RWPE2 (cell line): ENCODE data around the gene ABCG2.

Experiments used
- ATAC-seq: fragments of 200-7000 bp; cut with Tn5 transposase; 3 replicates; pipeline ENCODE4 v1.9.1; 2021; ENCODE audit warnings: low read depth
- DNase-seq: peaks from one replicate; pipeline ENCODE4 v3.0.0-alpha.2; 2020; ENCODE audit warnings: low spot score
- H3K27ac ChIP-seq: fragments of 450-650 bp; 2 replicates; pipeline ENCODE4 v1.5.1; 2017; ENCODE audit warnings: mild to moderate bottlenecking; ENCODE audit not compliant: poor library complexity, severe bottlenecking
- H3K27me3 ChIP-seq: fragments of 250-450 bp; sonication (Bioruptor Pico); 2 replicates; pipeline ENCODE4 v1.5.1; 2021; ENCODE audit warnings: mild to moderate bottlenecking, moderate library complexity; ENCODE audit not compliant: insufficient read depth, poor library complexity, severe bottlenecking
- H3K36me3 ChIP-seq: fragments of 250-450 bp; sonication (Bioruptor Pico); 2 replicates; pipeline ENCODE4 v1.5.1; 2020; ENCODE audit warnings: low read depth, mild to moderate bottlenecking, moderate library complexity
- H3K4me1 ChIP-seq: fragments of 250-450 bp; sonication (Bioruptor Pico); 2 replicates; pipeline ENCODE4 v1.5.1; 2021; ENCODE audit warnings: mild to moderate bottlenecking, moderate library complexity; ENCODE audit not compliant: insufficient read depth, poor library complexity, severe bottlenecking
- H3K4me3 ChIP-seq: fragments of 250-450 bp; sonication (Bioruptor Pico); 2 replicates; pipeline ENCODE4 v1.5.1; 2021; ENCODE audit warnings: mild to moderate bottlenecking, moderate library complexity; ENCODE audit not compliant: severe bottlenecking
- H3K9me3 ChIP-seq: fragments of 250-450 bp; sonication (Bioruptor Pico); 2 replicates; pipeline ENCODE4 v1.5.1; 2021; ENCODE audit warnings: mild to moderate bottlenecking, moderate library complexity; ENCODE audit not compliant: severe bottlenecking
- TF ChIP-seq, protein P1 (sequence below): fragments of 450-650 bp; IDR thresholded peaks from one replicate; pipeline ENCODE4 v1.5.1; 2017; ENCODE audit warnings: mild to moderate bottlenecking, moderate library complexity; ENCODE audit not compliant: poor library complexity, severe bottlenecking

The ABCG2 gene

DNA sequence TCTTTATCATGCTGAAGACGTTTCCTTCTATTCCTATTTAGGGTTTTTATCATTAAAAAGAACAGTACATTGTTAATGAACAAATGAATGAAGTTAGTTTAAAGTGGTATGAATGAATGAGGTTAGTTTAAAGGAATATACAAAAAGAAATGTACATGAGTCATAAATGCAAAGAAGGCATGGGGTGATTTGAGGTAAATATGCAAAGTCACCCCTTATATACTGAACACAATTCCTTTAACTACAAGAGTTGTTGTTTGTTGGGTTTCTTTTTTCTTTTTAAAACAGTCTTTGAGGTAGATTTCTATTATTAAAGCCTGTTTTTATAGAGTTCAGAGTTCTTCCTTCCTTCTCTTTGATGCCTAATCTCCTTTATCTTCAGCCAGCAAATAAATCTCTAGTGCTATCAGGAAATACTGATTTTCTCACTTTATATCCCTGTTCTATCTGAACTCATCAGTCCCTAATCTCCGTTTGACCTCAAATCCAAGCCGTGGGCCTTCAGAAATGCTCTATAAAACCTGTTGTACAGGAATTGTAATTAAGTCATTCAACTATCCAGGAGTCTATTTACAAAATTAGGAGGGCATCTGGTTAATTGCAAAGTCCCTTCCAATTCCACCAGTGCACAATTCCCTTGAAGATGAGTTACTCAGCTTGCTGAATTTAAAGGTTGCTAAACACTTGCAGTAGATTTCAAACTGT is 31.6 kb upstream of the ABCG2 start:
- no peak for DNase-seq

DNA sequence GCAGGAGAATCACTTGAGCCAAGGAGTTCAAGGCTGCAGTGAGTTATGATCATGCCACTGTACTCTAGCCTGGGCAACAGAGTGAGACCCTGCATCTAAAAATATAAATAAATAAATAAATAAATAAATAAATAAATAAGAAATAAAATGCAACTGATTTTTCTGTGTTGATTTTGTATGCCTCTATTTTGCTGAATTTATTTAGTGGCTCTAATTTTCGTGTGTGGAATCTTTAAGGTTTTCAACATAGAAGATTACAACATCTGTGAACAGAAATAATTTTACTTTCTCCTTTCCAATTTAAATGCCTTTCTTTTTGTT is 30.9 kb upstream of the ABCG2 start:
- Histone ChIP-seq H3K4me3 (no peak overlapping the region), H3K36me3 (no peaks in the 10 kb centered on the region), H3K4me1 (peaks cover 3% of the 10 kb centered on the region), H3K27ac (no peak overlapping the region), H3K9me3 (no peaks in the 10 kb centered on the region), H3K27me3 (no peaks in the 10 kb centered on the region)
- DNase-seq (no peak), ATAC-seq (no peak)
- TF ChIP-seq, protein P1, sequence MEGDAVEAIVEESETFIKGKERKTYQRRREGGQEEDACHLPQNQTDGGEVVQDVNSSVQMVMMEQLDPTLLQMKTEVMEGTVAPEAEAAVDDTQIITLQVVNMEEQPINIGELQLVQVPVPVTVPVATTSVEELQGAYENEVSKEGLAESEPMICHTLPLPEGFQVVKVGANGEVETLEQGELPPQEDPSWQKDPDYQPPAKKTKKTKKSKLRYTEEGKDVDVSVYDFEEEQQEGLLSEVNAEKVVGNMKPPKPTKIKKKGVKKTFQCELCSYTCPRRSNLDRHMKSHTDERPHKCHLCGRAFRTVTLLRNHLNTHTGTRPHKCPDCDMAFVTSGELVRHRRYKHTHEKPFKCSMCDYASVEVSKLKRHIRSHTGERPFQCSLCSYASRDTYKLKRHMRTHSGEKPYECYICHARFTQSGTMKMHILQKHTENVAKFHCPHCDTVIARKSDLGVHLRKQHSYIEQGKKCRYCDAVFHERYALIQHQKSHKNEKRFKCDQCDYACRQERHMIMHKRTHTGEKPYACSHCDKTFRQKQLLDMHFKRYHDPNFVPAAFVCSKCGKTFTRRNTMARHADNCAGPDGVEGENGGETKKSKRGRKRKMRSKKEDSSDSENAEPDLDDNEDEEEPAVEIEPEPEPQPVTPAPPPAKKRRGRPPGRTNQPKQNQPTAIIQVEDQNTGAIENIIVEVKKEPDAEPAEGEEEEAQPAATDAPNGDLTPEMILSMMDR: no peak

More for the DNA sequence above, 31.6 kb upstream of the ABCG2 start:
- no peaks in the 10 kb centered on the region for H3K9me3 ChIP-seq
- H3K36me3 ChIP-seq: no peaks in the 10 kb centered on the region
- no peak overlapping the region for H3K4me3 ChIP-seq
- H3K27me3 ChIP-seq: no peaks in the 10 kb centered on the region
- TF ChIP-seq, protein P1: no peak
- H3K4me1 ChIP-seq: peaks cover 3% of the 10 kb centered on the region
- no peak for ATAC-seq
- H3K27ac ChIP-seq: no peak overlapping the region

DNA sequence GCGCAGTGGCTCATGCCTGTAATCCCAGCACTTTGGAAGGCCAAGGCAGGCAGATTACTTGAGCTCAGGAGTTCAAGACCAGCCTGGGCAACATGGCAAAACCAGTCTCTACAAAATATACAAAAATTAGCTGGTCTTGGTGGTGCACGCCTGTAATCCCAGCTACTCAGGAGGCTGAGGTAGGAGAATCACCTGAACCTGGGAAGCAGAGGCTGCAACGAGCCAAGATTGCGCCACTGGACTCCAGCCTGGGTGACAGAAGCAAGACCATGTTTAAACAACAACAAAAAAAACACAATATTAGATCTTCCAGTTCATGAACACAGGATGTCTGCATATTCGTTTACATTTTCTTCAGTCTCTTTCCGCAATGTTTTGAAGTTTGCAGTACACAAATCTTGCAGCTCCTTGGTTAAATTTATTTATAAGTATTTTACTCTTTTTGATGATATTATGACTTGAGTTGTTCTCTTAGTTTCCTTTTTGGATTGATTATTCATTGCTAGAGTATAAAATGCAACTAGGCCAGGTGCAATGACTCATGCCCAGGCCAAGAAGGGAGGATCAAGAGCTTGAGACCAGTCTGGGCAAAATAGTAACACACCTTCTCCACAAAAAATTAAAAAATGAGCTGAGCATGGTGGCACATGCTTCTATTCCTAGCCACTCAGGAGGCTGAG is 30.4 kb upstream of the ABCG2 start:
- Histone ChIP-seq H3K9me3 (no peaks in the 10 kb centered on the region), H3K27ac (no peak overlapping the region), H3K27me3 (no peaks in the 10 kb centered on the region), H3K36me3 (no peaks in the 10 kb centered on the region), H3K4me3 (no peak overlapping the region), H3K4me1 (peaks cover 3% of the 10 kb centered on the region)
- no peak for DNase-seq
- TF ChIP-seq, protein P1: no peak
- no peak for ATAC-seq

DNA sequence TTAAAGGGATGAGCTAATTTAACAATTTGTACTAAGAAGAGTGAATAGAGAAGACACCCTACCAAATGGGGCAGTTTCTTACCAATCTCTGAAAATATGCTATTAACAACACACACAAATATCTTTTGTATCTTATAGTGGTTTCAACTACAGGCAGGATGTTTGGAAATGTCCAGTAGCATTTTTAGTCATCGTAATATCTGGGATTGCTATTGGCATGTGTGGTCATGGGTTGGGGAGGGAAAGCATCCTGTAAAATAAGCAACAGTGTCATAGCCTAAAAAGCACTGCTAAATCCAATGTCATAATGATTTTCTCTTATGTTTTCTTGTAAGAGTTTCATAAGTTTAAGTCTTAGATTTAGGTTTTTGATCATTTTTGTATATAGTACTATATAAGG is 29.3 kb upstream of the ABCG2 start:
- no peaks in the 10 kb centered on the region for H3K9me3 ChIP-seq
- no peak for DNase-seq
- TF ChIP-seq, protein P1: no peak
- no peak overlapping the region for H3K27ac ChIP-seq
- H3K36me3 ChIP-seq: no peaks in the 10 kb centered on the region
- no peaks in the 10 kb centered on the region for H3K27me3 ChIP-seq
- no peak overlapping the region for H3K4me3 ChIP-seq
- H3K4me1 ChIP-seq: peaks cover 3% of the 10 kb centered on the region
- no peak for ATAC-seq

DNA sequence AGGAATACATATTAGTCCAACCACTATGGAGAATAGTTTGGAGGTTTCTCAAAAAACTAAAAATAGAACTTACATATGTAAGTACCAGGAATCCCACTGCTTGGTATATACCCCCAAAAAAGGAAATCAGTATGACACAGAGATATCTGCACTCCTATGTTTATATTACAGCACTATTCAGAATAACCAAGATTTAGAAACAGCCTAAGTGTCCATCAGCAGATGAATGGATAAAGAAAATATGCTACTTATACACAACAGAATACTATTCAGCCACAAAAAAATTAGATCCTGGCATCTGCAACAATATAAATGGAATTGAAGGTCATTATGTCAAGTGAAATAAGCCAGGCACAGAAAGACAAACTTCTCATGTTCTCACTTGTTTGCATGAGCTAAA is 27.5 kb upstream of the ABCG2 start:
- H3K36me3 ChIP-seq: no peaks in the 10 kb centered on the region
- no peak for ATAC-seq
- H3K27ac ChIP-seq: no peak overlapping the region
- TF ChIP-seq, protein P1: no peak
- H3K4me1 ChIP-seq: peaks cover 3% of the 10 kb centered on the region
- no peak overlapping the region for H3K4me3 ChIP-seq
- DNase-seq: no peak
- no peaks in the 10 kb centered on the region for H3K27me3 ChIP-seq
- H3K9me3 ChIP-seq: no peaks in the 10 kb centered on the region
